A549 (cell line): ENCODE measurements around the gene PDE4D.

Experiments
- CTCF ChIP-seq: fragments of >200 bp; sonication (Bioruptor Twin); formaldehyde crosslinking; IDR thresholded peaks from 3 replicates; pipeline ENCODE4 v1.5.1; 2016
- PBX3 ChIP-seq: IDR thresholded peaks from 2 replicates; pipeline ENCODE4 v1.6.1; 2012

- TF ChIP-seq CTCF (no peak), PBX3 (no peak)
Measured at GRCh38 chr5:59199868-59200267, 693.7 kb downstream of the PDE4D start.
